ENCODE data around the gene NAGA.

DNA sequence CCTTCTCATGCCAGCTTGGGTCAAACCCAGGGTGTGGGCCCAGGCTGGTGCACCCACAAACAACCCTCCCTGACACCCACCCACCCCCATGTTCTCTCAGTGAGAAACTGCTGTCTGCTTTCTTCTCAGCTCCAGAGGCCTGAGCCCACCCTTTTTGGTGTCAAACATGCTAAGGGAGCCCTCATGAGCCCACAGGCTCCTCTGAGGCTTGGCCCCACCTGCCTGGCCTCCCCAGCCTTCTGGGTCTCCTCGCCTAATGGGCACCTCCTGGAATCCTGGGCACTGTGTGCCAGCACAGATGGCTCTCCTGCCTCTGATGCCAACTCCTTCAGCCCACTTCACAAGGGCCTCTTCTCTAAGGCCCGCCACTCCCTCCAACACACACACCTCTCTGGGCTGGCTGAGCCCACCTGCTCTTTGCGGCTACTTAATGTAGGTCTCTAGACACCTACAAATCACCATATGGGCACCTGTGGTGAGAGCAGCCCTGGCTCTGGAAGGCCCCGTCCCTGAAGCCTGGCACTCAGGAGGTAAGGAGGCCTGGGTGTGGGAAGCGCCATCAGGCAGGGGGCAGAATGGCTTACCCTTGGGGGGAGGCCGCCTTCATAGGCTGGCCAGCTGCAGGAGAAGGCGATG is 4.4 kb downstream of the NAGA start:
- no peak for TF ChIP-seq POLR2A (IDR thresholded peaks at IDR 0.05)
- TF ChIP-seq, protein P1, sequence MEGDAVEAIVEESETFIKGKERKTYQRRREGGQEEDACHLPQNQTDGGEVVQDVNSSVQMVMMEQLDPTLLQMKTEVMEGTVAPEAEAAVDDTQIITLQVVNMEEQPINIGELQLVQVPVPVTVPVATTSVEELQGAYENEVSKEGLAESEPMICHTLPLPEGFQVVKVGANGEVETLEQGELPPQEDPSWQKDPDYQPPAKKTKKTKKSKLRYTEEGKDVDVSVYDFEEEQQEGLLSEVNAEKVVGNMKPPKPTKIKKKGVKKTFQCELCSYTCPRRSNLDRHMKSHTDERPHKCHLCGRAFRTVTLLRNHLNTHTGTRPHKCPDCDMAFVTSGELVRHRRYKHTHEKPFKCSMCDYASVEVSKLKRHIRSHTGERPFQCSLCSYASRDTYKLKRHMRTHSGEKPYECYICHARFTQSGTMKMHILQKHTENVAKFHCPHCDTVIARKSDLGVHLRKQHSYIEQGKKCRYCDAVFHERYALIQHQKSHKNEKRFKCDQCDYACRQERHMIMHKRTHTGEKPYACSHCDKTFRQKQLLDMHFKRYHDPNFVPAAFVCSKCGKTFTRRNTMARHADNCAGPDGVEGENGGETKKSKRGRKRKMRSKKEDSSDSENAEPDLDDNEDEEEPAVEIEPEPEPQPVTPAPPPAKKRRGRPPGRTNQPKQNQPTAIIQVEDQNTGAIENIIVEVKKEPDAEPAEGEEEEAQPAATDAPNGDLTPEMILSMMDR (IDR thresholded peaks at IDR 0.05), result no peak

All from adrenal gland (tissue), 5 donors.